Kidney (tissue), 14 donors: ENCODE results near the gene UVSSA. TPM values are rescaled to one million over a fixed set of nuclear protein-coding genes. Genes with fewer than 3 reads are reported as not detected.

Source experiments
- DNase-seq, 5 donors: peaks; one replicate each; pipeline ENCODE4 v3.0.0-alpha.2; 2013 to 2020
- FAIRE-seq: peaks from 2 replicates; lab custom pipeline; 2012; peaks lifted over from hg19 to GRCh38; lab: Jason Lieb, UNC
- H3K27ac ChIP-seq, 2 donors: one replicate each; pipeline ENCODE4 v1.7.0; 2013; ENCODE audit warnings: low read depth in 2 of 2, low read length in 2 of 2, inconsistent platforms in 1 of 2
- H3K27me3 ChIP-seq: one replicate; pipeline ENCODE4 v1.7.1; 2013; ENCODE audit warnings: low read length, inconsistent platforms; ENCODE audit not compliant: control insufficient read depth, insufficient read depth
- H3K36me3 ChIP-seq, 3 donors: one replicate each; pipeline versions ENCODE4 v1.7.0 to v1.7.1; 2013; ENCODE audit warnings: low read length in 3 of 3, control low read depth in 1 of 3, inconsistent platforms in 1 of 3; ENCODE audit not compliant: insufficient read depth in 3 of 3, control insufficient read depth in 2 of 3
- H3K4me1 ChIP-seq, 3 donors: one replicate each; pipeline versions ENCODE4 v1.7.0 to v1.7.1; 2013; ENCODE audit warnings: low read length in 3 of 3, inconsistent platforms in 1 of 3, low read depth in 1 of 3; ENCODE audit not compliant: control insufficient read depth in 2 of 3, insufficient read depth in 2 of 3
- H3K4me3 ChIP-seq, 3 donors: one replicate each; pipeline versions ENCODE4 v1.7.0 to v1.8.1; 2013; ENCODE audit warnings: low read length in 3 of 3, control low read depth in 1 of 3, inconsistent platforms in 1 of 3
- H3K9ac ChIP-seq, 3 donors: one replicate each; pipeline versions ENCODE4 v1.7.0 to v1.7.1; 2013; ENCODE audit warnings: low read length in 3 of 3, control low read depth in 1 of 3, inconsistent platforms in 1 of 3
- H3K9me3 ChIP-seq, 3 donors: one replicate each; pipeline versions ENCODE4 v1.7.0 to v1.7.1; 2013; ENCODE audit warnings: low read length in 3 of 3, control low read depth in 1 of 3, inconsistent platforms in 1 of 3; ENCODE audit not compliant: control insufficient read depth in 2 of 3, insufficient read depth in 1 of 3
- intact Hi-C: fragments of 100-400 bp; cut with DNase I; formaldehyde crosslinking; loops from one replicate; pipeline ENCODE4 v1.11.1; 2022
- polyA plus RNA-seq: library from polyadenylated mRNA; stranded (reverse); fragments of 350-450 nt; fragmentation: Illumina TruSeq; extraction: RNeasy Lipid Tissue Mini Kit (QIAGEN cat#74804); gene quantifications from one replicate; pipeline ENCODE4 v1.2.3, GENCODE V29; 2014; ENCODE audit warnings: low read depth, low replicate concordance; ENCODE audit not compliant: insufficient read depth
- total RNA-seq: library from RNA; stranded (reverse); fragmentation: NEBNext Ultra II Directional; extraction: Animal tissue kit (Norgen Biotek cat#: 25700); gene quantifications from one replicate; pipeline ENCODE4 v1.2.1, GENCODE V29; 2021
- TF ChIP-seq, protein P1 (sequence below): IDR thresholded peaks from 3 replicates; pipeline ENCODE4 v1.5.1; 2012; ENCODE audit warnings: mild to moderate bottlenecking, moderate library complexity, borderline replicate concordance; ENCODE audit not compliant: insufficient read depth; ENCODE audit errors: extremely low read depth
- donor health status: control.
- donor health status: control.
- donor health status: control.
- donor health status: control.
- donor health status: control.
- donor health status: DM: yes; HTN: yes; CAD: no.
- donor health status: Normal renal cell carcinoma (clear cell type).

Gene UVSSA
- total and polyA plus RNA-seq, 2 donors from 2014 or later: 5.2 to 32.5 TPM

DNA sequence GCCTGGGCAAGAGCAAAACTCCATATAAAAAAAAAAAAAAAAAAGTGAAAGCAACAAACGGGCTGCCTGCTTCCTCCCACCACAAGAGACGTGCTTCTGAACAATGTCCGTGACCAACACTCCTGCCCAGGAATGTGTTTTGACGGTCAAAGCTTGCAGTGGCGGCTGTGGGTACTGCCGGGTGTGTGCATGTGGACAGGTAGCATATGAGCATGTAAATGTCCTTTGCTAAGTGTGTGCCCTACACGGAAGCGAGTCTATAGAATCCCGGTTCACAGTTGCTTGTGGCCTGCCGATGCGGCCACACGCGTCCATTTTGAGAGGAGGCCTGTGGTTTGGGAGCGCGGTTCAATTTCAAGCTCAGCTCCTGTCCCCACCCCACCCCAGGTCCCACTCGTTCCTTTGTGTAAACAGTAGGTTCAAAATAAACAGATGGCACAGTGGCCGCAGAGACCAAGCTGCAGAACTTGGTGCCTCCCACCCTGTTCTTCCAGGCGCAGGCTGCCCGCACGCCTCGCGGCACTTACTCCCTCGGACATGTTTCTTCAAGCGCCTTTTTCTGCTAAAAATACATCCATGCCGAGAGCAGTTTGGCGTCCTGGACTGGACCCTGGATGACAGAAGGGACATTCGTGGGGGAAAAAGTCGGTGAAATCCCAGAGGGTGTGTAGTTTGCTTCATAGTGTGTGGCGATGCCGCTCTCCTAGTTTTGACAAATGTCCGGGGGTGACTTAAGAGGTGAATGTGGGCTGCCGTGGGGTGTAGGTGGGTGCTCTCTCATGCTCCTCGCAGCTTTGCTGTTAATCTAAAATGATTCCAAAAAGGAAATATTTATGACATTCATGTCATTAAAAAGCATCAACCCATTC lies 70.7 kb downstream of the UVSSA start:
- no peaks in the 10 kb centered on the region for H3K4me1 ChIP-seq

DNA sequence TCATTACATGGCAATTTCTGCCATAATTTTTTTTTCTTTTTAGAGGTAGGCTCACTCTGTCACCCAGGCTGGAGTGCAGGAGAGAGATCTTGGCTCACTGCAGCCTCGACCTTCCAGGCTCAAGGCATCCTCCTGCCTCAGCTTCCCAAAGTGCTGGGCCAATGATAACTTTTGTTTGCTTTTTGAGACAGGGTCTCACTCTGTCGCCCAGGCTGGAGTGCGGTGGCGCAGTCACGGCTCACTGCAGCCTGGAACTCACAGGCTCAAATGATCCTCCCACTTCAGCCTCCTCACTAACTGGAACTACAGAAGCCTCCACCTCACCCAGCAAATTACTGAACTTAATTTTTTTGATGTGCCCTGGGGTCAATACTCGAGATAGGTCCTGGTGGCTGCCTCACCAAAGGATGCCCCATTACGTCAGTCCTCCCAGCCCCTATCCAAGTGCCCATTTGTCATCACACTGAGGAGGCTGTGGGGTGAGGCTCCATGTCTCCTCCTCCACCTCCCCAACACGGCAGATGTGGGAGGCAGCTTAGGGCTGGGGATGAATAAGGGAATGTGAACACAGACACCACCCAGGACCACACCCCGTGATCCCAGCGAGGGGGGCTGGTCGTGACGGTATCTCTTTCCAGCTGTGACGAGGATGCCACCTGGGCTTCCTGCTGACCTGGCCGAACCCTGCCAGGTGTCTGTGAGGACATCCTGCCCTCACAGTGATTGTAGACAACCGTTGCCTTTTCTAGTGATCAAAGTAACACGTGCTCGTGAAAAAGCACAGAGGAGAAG lies 71.7 kb downstream of the UVSSA start:
- peaks cover 12% of the 10 kb centered on the region for H3K27me3 ChIP-seq

More for the DNA sequence above, 70.7 kb downstream of the UVSSA start:
- H3K9ac ChIP-seq: no peak overlapping the region
- no peaks in the 10 kb centered on the region for H3K36me3 ChIP-seq
- TF ChIP-seq, protein P1, sequence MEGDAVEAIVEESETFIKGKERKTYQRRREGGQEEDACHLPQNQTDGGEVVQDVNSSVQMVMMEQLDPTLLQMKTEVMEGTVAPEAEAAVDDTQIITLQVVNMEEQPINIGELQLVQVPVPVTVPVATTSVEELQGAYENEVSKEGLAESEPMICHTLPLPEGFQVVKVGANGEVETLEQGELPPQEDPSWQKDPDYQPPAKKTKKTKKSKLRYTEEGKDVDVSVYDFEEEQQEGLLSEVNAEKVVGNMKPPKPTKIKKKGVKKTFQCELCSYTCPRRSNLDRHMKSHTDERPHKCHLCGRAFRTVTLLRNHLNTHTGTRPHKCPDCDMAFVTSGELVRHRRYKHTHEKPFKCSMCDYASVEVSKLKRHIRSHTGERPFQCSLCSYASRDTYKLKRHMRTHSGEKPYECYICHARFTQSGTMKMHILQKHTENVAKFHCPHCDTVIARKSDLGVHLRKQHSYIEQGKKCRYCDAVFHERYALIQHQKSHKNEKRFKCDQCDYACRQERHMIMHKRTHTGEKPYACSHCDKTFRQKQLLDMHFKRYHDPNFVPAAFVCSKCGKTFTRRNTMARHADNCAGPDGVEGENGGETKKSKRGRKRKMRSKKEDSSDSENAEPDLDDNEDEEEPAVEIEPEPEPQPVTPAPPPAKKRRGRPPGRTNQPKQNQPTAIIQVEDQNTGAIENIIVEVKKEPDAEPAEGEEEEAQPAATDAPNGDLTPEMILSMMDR: no peak
- no peak for FAIRE-seq
- H3K27ac ChIP-seq: no peak overlapping the region
- peak in 4 of 5 donors; percentile 19 to 34 (median 27) for DNase-seq
- intact Hi-C loops: no loop called here
- peaks cover 21% of the 10 kb centered on the region for H3K27me3 ChIP-seq
- no peak overlapping the region for H3K4me3 ChIP-seq
- H3K9me3 ChIP-seq: no peaks in the 10 kb centered on the region

DNA sequence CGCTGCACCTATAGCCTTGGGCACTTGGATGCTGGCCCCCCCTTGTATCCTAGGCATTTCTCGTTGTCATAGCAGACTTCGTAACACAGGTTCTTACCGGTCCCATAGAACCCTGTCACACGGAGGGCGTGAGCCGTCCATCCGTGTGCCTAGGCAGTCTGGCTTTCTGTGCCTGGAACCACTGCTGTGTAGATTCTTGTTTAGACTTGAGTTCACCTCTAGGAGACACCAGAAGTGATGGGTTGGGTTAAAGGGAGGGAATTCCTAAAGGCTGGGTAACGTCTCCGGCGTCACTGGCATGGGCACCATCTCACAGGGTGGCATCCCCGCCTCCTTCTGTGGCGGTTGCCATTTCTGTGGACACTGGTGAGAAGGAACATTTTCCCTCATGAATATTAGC lies 72.7 kb downstream of the UVSSA start:
- FAIRE-seq (no peak), DNase-seq (no peak)
- Histone ChIP-seq H3K4me1 (no peaks in the 10 kb centered on the region), H3K9ac (no peak overlapping the region), H3K9me3 (no peaks in the 10 kb centered on the region), H3K4me3 (no peak overlapping the region), H3K27me3 (peaks cover 12% of the 10 kb centered on the region), H3K27ac (no peak overlapping the region), H3K36me3 (no peaks in the 10 kb centered on the region)
- intact Hi-C loops: no loop called here
- TF ChIP-seq, protein P1: no peak

More for the DNA sequence above, 71.7 kb downstream of the UVSSA start:
- H3K9ac ChIP-seq: no peak overlapping the region
- H3K36me3 ChIP-seq: no peaks in the 10 kb centered on the region
- intact Hi-C loops: no loop called here
- DNase-seq: peak in 2 of 5 donors; percentile 7 to 15
- FAIRE-seq: no peak
- TF ChIP-seq, protein P1: no peak
- H3K9me3 ChIP-seq: no peaks in the 10 kb centered on the region
- H3K4me3 ChIP-seq: no peak overlapping the region
- H3K4me1 ChIP-seq: no peaks in the 10 kb centered on the region
- no peak overlapping the region for H3K27ac ChIP-seq
